Keratinocyte (primary cell): ENCODE results near the gene NPM1. TPM values are rescaled to one million over a fixed set of nuclear protein-coding genes. Genes with fewer than 3 reads are reported as not detected.

Source experiments
- DNase-seq: peaks from one replicate; pipeline ENCODE4 v3.0.0-alpha.2; 2011; ENCODE audit warnings: low read depth, missing footprints, low spot score
- FAIRE-seq: peaks from 2 replicates; lab custom pipeline; 2011; peaks lifted over from hg19 to GRCh38; lab: Jason Lieb, UNC
- H2AFZ ChIP-seq: 2 replicates; pipeline ENCODE4 v1.6.0; 2012; ENCODE audit warnings: low read length, control low read depth, inconsistent platforms; ENCODE audit not compliant: control insufficient read depth
- H3K27ac ChIP-seq: 2 replicates; pipeline ENCODE4 v1.5.1; 2011; ENCODE audit warnings: low read length; ENCODE audit not compliant: control insufficient read depth, insufficient read depth
- H3K27me3 ChIP-seq: 3 replicates; pipeline ENCODE4 v1.6.0; 2011; ENCODE audit warnings: low read length; ENCODE audit not compliant: control insufficient read depth, insufficient read depth; ENCODE audit errors: extremely low read depth
- H3K36me3 ChIP-seq, 2 experiments: 2 replicates in 1 of 2; 3 replicates in 1 of 2; pipeline ENCODE4 v1.5.1; 2011; ENCODE audit warnings: low read length in 2 of 2, mild to moderate bottlenecking in 1 of 2; ENCODE audit not compliant: control insufficient read depth in 2 of 2, insufficient read depth in 2 of 2; ENCODE audit errors: extremely low read depth in 1 of 2
- H3K4me1 ChIP-seq: 3 replicates; pipeline ENCODE4 v1.5.1; 2011; ENCODE audit warnings: low read length; ENCODE audit not compliant: control insufficient read depth, insufficient read depth; ENCODE audit errors: extremely low read depth
- H3K4me2 ChIP-seq: 3 replicates; pipeline ENCODE4 v1.6.0; 2011; ENCODE audit warnings: low read depth, low read length; ENCODE audit not compliant: control insufficient read depth, insufficient read depth; ENCODE audit errors: extremely low read depth
- H3K4me3 ChIP-seq, 3 experiments: fragments of 200-600 bp in 1 of 3; sonication (generic) in 1 of 3; 2 replicates in 2 of 3; 3 replicates in 1 of 3; pipeline ENCODE4 v1.5.1; 2011 to 2016; ENCODE audit warnings: low read length in 3 of 3, mild to moderate bottlenecking in 3 of 3, control low read depth in 2 of 3, inconsistent platforms in 1 of 3, low read depth in 1 of 3, mixed read lengths in 1 of 3, mixed run types in 1 of 3, moderate library complexity in 1 of 3; ENCODE audit not compliant: control insufficient read depth in 2 of 3, insufficient read depth in 2 of 3; ENCODE audit errors: extremely low read depth in 1 of 3
- H3K79me2 ChIP-seq: 2 replicates; pipeline ENCODE4 v1.6.0; 2012; ENCODE audit warnings: low read length; ENCODE audit not compliant: control insufficient read depth, insufficient read depth
- H3K9ac ChIP-seq: 3 replicates; pipeline ENCODE4 v1.6.0; 2011; ENCODE audit warnings: low read length; ENCODE audit not compliant: control insufficient read depth, insufficient read depth; ENCODE audit errors: extremely low read depth
- H3K9me1 ChIP-seq: 3 replicates; pipeline ENCODE4 v1.6.0; 2011; ENCODE audit warnings: low read length; ENCODE audit not compliant: control insufficient read depth, insufficient read depth; ENCODE audit errors: extremely low read depth
- H3K9me3 ChIP-seq: 2 replicates; pipeline ENCODE4 v1.5.1; 2012; ENCODE audit warnings: low read depth, low read length; ENCODE audit not compliant: control insufficient read depth
- H4K20me1 ChIP-seq: 3 replicates; pipeline ENCODE4 v1.6.0; 2011; ENCODE audit warnings: low read length; ENCODE audit not compliant: control insufficient read depth, insufficient read depth; ENCODE audit errors: extremely low read depth
- CTCF ChIP-seq, 3 experiments: IDR thresholded peaks in 1 of 3; conservative IDR thresholded peaks in 1 of 3; optimal IDR thresholded peaks in 1 of 3; 2 replicates in 2 of 3; 3 replicates in 1 of 3; pipeline versions ENCODE3 to v1.5.1; 2011; ENCODE audit warnings: low read length in 3 of 3, mild to moderate bottlenecking in 3 of 3, moderate library complexity in 2 of 3, control low read depth in 1 of 3, inconsistent platforms in 1 of 3; ENCODE audit not compliant: insufficient read depth in 2 of 3; ENCODE audit errors: extremely low read depth in 1 of 3
- EZH2 ChIP-seq: IDR thresholded peaks from one replicate; pipeline ENCODE4 v1.6.1; 2012; ENCODE audit warnings: inconsistent platforms, mild to moderate bottlenecking, low read length, moderate library complexity
- dilution Hi-C: fragments of 300-500 bp; cut with MboI; formaldehyde crosslinking; loops from one replicate; pipeline ENCODE4 v1.7.0; 2020; ENCODE audit warnings: low sequenced_read_pairs; ENCODE audit not compliant: extremely low pct_ligation_motif_present
- polyA plus RNA-seq, 5 experiments: library from polyadenylated mRNA; depleted of rRNA in 3 of 5; stranded (reverse) in 3 of 5; stranded (forward) in 1 of 5; unstranded in 1 of 5; fragments of >200 nt; gene quantifications; 1 replicate in 1 of 5; 2 replicates in 3 of 5; 3 replicates in 1 of 5; pipeline versions ENCODE4 v1.2.1 to v1.2.3, GENCODE V29; 2011 to 2012; ENCODE audit warnings: missing spikeins in 2 of 5, low read depth in 1 of 5, low replicate concordance in 1 of 5

The NPM1 gene
- polyA plus RNA-seq, 1 donor (not counting 4 experiments of a cell fraction or from before 2014, with no cell fraction given), result 2,398 TPM

- no peaks in the 10 kb centered on the region for H3K4me1 ChIP-seq
- no peak overlapping the region for H2AFZ ChIP-seq
- no peaks in the 10 kb centered on the region for H4K20me1 ChIP-seq
- no peaks in the 10 kb centered on the region for H3K27me3 ChIP-seq
- DNase-seq (no peak), FAIRE-seq (no peak)
- H3K79me2 ChIP-seq, result no peaks in the 10 kb centered on the region
- no peak overlapping the region for H3K9ac ChIP-seq
- no peak overlapping the region for H3K27ac ChIP-seq
- H3K4me3 ChIP-seq, result no peak overlapping the region
- no peaks in the 10 kb centered on the region for H3K36me3 ChIP-seq
- no peaks in the 10 kb centered on the region for H3K9me1 ChIP-seq
- dilution Hi-C loops, result no loop called here
- TF ChIP-seq EZH2 (no peak), CTCF (optimal IDR thresholded peaks at IDR 0.05 in 1 of 3, IDR thresholded peaks at IDR 0.05 in 1 of 3, conservative IDR thresholded peaks at IDR 0.05 in 1 of 3; ENCODE audit: extremely low read depth in 1 of 3, insufficient read depth in 2 of 3, low read length in 3 of 3) (no peak)
- no peak overlapping the region for H3K4me2 ChIP-seq
- no peaks in the 10 kb centered on the region for H3K9me3 ChIP-seq
Observed at GRCh38 chr5:171432076-171432475, 44.4 kb downstream of the NPM1 start.

- no peaks in the 10 kb centered on the region for H3K36me3 ChIP-seq
- H4K20me1 ChIP-seq, result no peaks in the 10 kb centered on the region
- no peaks in the 10 kb centered on the region for H3K9me3 ChIP-seq
- no peaks in the 10 kb centered on the region for H3K4me1 ChIP-seq
- no peak overlapping the region for H3K27ac ChIP-seq
- no peak overlapping the region for H3K9ac ChIP-seq
- FAIRE-seq (no peak), DNase-seq (no peak)
- TF ChIP-seq EZH2, result no peak
- TF ChIP-seq CTCF (optimal IDR thresholded peaks at IDR 0.05 in 1 of 3, IDR thresholded peaks at IDR 0.05 in 1 of 3, conservative IDR thresholded peaks at IDR 0.05 in 1 of 3; ENCODE audit: extremely low read depth in 1 of 3, insufficient read depth in 2 of 3, low read length in 3 of 3), result no peak
- H3K79me2 ChIP-seq, result no peaks in the 10 kb centered on the region
- no peak overlapping the region for H2AFZ ChIP-seq
- dilution Hi-C loops, result no loop called here
- H3K4me2 ChIP-seq, result no peak overlapping the region
- no peak overlapping the region for H3K4me3 ChIP-seq
- H3K9me1 ChIP-seq, result no peaks in the 10 kb centered on the region
- no peaks in the 10 kb centered on the region for H3K27me3 ChIP-seq
Observed at GRCh38 chr5:171432583-171433351, 45.1 kb downstream of the NPM1 start.
